Right lung (tissue), 5 donors: ENCODE data around the gene HEPHL1. TPM values are rescaled to one million over a fixed set of nuclear protein-coding genes. Genes with fewer than 3 reads are reported as not detected.
"Not testable (repeated sequence)": the region's sequence is repeated elsewhere in the genome, so short reads cannot be mapped to it uniquely, and the experiment has no call there.

Experiments
- DNase-seq, 2 donors: peaks; one replicate each; pipeline ENCODE4 v3.0.0-alpha.2; 2013
- polyA plus RNA-seq, 5 donors: library from polyadenylated mRNA; unstranded; fragments of 120-200 nt; gene quantifications; one replicate each; pipeline versions ENCODE4 v1.2.1 to v1.2.3, GENCODE V29; 2013; ENCODE audit warnings: inconsistent platforms in 1 of 5, low replicate concordance in 1 of 5; ENCODE audit not compliant: insufficient read length in 5 of 5, insufficient read depth in 1 of 5

HEPHL1 gene
- polyA plus RNA-seq, 5 donors = 0.06 to 0.20 (median 0.19) TPM; not detected in 2

DNA sequence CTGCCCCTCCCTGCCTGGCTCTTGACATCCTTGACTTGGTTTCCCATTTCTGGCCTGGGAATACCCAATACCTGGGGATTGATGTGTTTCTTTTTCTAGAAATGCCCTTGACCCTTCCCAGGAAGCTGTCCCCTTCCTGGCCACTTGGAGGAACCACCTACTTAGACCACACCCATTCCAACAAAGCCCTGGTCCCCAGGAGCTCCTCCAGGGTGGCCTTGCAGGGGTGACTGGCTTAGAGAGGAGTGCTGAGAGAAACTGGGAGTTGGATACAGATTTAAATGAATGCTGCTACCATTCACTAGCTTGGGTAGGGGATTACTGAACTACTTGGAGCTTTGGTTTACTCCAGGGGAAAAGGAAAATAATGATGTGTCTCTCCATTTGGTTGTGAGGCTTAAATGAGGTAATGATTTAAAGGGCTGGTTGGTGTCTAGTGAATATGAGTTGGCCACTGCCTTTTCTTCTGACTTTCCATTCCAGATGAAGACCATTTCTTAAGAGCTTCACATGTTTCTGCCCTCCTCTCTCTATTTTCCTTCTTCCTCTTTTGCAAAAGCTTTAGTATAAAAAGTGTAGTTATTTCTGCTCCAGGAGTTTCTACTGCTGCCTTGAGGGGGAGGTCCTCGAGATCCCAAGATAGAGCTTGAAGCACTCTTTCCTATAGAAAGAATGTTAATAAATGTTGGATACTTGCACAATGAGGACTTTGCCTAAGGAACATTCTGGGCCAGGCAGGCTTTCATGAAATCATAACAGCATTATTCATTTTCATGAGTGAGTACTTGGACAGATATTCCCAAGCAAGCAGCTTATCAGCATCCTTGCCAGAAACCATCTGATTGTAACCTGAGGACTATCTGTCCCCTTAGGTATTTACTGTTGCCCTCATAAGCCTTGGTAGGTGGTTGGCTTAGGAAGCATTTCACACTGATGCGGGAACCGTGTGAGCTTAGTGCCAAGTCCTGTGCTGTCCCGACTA is 129.8 kb downstream of the HEPHL1 start:
- no peak for DNase-seq

- DNase-seq = no peak
Measured at GRCh38 chr11:94151903-94152677, 130.9 kb downstream of the HEPHL1 start.

GRCh38 chr11:94152678-94153065 is 131.5 kb downstream of the HEPHL1 start:
- no peak for DNase-seq

DNA sequence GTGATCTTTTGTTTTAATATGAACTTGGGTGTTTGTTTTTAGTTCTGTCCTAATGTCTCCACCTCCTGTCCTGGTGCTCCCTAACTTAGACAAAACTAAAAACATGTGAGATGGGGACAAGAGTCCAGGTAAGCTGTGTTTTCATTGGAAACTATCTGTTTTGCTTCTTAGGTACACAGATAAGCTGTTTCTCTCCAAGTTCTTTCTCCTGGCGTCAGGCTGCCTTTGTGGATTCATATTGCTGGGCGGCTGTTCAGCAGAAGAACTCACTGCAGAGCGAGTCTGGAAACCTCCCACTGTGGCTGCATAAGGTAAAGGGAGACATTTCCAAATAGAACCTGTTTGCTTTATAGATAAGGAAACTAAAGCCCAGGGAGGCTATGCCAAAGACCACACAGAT is 132.2 kb downstream of the HEPHL1 start:
- DNase-seq = no peak

- DNase-seq = no peak
Measured at GRCh38 chr11:94154095-94154856, 133.1 kb downstream of the HEPHL1 start.

DNA sequence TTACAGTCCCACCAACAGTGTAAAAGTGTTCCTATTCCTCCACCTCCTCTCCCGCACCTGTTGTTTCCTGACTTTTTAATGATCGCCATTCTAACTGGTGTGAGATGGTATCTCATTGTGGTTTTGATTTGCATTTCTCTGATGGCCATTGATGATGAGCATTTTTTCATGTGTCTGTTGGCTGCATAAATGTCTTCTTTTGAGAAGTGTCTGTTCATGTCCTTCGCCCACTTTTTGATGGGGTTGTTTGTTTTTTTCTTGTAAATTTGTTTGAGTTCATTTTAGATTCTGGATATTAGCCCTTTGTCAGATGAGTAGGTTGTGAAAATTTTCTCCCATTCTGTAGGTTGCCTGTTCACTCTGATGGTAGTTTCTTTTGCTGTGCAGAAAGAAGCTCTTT is 136.2 kb downstream of the HEPHL1 start:
- DNase-seq = not testable (repeated sequence)

Other genes with a start within 250 kb of the HEPHL1 start
- 10 to 100 TPM; 40.6 to 52.1 (median 43.2) TPM for gene MED17, start 237.1 kb upstream of the HEPHL1 start, polyA plus RNA-seq
- 1 to 10 TPM in 1 of 5 donors, under 1 TPM in 4; 0.38 to 1.3 (median 0.76) TPM for gene VSTM5, start 170.7 kb upstream of the HEPHL1 start, polyA plus RNA-seq
- 10 to 100 TPM; 19.1 to 35.6 (median 29.5) TPM for gene PANX1, start 107.5 kb downstream of the HEPHL1 start, polyA plus RNA-seq